ENCODE data around the gene NFIC.

- TF ChIP-seq CTCF (conservative IDR thresholded peaks at IDR 0.05; ENCODE audit: low read length) (no peak), EZH2phosphoT487 (IDR thresholded peaks at IDR 0.05; ENCODE audit: borderline replicate concordance, low read depth, low read length) (no peak)
Observed at GRCh38 chr19:3361384-3362216, 4.8 kb upstream of the NFIC start.
